ENCODE results near the gene CHTF18.

Gene CHTF18

DNA sequence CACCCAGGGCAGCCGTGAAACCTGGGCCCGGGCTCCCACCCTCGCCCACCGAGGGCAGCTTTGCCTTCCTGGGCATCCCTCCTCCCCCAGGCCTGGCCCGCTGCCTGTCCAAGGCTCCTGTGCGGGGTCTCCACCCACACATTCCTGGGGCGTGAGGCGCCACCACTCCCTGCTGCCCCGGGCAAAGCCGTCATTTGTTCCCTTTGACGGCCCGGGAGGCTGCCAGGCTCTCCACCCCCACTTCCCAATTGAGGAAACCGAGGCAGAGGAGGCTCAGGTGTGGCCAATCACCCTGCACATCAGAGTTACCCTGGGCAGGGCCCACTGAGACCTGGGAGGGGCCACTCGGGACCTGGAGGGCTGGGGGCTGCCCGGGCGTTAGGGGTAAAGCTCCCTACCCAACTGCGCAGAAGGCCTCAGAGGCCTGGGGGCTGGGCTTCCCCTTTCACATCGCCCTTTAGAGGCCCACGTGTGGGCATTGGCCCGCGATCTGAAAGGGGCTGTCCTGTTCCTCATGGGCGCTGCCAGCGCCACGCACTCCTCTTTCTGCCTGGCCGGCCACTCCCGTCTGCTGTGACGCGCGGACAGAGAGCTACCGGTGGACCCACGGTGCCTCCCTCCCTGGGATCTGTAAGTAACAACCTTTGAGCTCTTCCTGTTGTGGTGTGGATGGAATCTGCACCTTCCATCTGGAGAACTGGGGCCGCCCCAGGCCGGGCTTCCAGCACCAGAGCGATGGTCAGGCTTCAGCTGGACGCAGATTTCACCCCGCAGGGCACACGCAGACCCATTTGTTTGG, 27.7 kb upstream of the CHTF18 start, which contains the start of gene MSLN:
MSLN (plus strand) TSS at position 190 of the 799 bp plus-strand sequence. CDS start 1,947 bp downstream, outside the sequence.
- TF ChIP-seq, protein P1, sequence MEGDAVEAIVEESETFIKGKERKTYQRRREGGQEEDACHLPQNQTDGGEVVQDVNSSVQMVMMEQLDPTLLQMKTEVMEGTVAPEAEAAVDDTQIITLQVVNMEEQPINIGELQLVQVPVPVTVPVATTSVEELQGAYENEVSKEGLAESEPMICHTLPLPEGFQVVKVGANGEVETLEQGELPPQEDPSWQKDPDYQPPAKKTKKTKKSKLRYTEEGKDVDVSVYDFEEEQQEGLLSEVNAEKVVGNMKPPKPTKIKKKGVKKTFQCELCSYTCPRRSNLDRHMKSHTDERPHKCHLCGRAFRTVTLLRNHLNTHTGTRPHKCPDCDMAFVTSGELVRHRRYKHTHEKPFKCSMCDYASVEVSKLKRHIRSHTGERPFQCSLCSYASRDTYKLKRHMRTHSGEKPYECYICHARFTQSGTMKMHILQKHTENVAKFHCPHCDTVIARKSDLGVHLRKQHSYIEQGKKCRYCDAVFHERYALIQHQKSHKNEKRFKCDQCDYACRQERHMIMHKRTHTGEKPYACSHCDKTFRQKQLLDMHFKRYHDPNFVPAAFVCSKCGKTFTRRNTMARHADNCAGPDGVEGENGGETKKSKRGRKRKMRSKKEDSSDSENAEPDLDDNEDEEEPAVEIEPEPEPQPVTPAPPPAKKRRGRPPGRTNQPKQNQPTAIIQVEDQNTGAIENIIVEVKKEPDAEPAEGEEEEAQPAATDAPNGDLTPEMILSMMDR (IDR thresholded peaks at IDR 0.05; ENCODE audit: low read depth, low read length): no peak
- H3K4me3 ChIP-seq (ENCODE audit: low read depth, low read length): no peak within 1 kb of the TSS
- in situ Hi-C loops (cut with HindIII; ENCODE audit: low sequenced_read_pairs): no loop called here
- no peak for DNase-seq (ENCODE audit: low read depth, low spot score)

DNA sequence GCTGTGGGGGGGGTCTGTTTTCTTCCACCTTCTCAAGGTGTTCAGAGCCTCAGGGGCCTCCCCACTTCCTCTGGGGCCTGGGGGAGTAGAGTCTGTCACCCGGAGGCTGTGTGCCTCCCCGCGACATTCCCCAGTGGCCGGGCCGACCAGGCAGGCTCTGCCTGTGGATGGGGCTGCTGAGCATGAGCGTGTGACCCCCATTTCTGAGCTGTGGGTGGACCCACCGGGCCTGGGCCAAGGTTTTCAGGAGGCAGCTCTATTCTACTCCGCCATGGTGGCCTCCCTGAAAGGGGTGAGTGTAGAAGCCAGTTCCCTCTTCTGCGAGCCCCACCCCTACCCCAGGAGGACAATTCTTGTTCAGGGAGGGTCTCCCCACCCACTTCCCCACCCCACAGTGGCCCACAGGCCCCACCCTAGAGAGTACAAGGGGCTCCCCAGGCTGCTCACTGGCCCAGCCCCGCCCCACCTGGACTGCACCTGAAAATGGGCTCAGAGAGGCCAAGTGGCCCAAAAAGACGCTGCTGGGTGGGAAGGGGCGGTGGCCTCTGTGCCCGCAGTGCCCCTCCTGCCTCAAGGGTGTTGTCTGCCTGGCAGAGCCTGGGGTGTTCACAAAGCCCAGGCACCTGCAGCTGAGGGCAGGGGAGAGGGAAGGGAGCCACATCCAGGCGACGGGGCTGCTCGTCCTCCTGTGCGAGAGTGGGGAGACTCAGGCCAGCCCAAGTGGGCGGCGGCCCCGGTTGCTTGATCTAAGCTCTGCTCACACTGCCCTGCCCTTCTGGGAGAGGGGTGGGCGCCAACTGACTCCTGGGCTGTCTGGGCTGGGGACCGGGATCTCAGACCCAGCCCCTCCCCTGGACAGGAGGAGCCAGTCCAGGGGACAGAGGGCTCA, 26.6 kb upstream of the CHTF18 start:
- TF ChIP-seq, protein P1 (IDR thresholded peaks at IDR 0.05; ENCODE audit: low read depth, low read length): no peak
- H3K4me3 ChIP-seq (ENCODE audit: low read depth, low read length): no peak overlapping the region
- DNase-seq (ENCODE audit: low read depth, low spot score): no peak
- in situ Hi-C loops (cut with HindIII; ENCODE audit: low sequenced_read_pairs): no loop called here

DNA sequence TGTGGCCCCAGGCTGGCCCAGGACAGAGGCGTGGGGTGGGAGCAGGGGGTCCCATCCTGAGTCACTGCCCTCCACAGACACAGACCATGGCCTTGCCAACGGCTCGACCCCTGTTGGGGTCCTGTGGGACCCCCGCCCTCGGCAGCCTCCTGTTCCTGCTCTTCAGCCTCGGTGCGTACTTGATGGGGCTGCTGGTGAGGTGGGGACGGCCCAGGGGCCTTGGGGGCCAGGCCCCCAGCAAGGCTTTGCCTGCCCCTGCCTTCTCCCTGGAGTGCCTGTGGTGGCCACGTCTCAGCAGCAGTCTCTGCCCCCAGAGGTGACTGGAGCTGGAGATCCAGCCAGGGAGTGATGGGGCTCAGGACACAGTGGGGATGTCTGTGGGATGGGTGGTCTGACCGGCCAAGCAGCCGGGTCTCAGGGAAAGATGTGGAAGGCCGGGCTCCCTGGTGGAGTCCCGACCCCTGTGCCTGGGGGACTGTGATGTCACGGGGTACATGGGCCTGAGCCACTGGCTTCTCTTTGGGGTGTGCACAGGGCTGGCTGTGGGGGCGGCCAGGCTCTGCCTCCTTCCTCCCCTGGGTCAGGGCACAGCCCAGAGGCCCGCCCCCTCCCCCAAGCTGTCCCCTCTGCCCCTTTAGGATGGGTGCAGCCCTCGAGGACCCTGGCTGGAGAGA, 25.7 kb upstream of the CHTF18 start:
- in situ Hi-C loops (cut with HindIII; ENCODE audit: low sequenced_read_pairs): no loop called here
- no peak overlapping the region for H3K4me3 ChIP-seq (ENCODE audit: low read depth, low read length)
- DNase-seq (ENCODE audit: low read depth, low spot score): no peak
- TF ChIP-seq, protein P1 (IDR thresholded peaks at IDR 0.05; ENCODE audit: low read depth, low read length): no peak

DNA sequence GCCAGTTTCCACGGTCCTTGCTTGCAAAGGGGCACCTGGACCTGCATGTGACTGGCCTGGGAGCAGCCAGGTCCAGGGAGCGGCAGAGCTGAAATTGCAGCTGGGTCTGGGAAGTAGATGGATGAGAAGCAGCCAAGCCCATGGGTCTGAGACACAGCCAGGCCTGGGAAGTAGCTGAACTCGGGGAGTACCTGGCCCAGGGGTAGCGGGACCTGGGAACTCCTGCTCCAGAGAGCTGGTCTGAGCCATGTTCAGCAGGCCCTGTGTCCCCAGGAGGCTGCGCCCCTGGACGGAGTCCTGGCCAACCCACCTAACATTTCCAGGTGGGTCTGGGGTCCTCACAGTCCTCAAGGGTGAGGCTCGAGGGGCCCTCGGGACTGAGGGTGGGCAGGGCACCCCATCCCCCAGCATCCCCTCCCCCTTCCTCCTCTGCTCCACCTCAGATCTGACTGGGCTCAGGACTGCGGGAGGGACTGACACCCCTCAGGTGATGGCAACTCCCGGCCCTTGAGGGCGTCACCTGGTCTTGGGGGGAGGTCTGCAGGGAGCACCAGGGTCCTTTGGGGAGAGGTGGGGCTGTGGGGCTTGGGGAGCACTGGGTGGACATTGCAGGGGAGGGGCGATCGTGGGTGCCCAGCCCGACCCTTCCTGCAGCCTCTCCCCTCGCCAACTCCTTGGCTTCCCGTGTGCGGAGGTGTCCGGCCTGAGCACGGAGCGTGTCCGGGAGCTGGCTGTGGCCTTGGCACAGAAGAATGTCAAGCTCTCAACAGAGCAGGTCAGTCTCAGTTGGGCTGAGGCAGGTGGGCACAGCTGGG, 24.8 kb upstream of the CHTF18 start:
- no peak overlapping the region for H3K4me3 ChIP-seq (ENCODE audit: low read depth, low read length)
- DNase-seq (ENCODE audit: low read depth, low spot score): no peak
- in situ Hi-C loops (cut with HindIII; ENCODE audit: low sequenced_read_pairs): no loop called here
- TF ChIP-seq, protein P1 (IDR thresholded peaks at IDR 0.05; ENCODE audit: low read depth, low read length): no peak

DNA sequence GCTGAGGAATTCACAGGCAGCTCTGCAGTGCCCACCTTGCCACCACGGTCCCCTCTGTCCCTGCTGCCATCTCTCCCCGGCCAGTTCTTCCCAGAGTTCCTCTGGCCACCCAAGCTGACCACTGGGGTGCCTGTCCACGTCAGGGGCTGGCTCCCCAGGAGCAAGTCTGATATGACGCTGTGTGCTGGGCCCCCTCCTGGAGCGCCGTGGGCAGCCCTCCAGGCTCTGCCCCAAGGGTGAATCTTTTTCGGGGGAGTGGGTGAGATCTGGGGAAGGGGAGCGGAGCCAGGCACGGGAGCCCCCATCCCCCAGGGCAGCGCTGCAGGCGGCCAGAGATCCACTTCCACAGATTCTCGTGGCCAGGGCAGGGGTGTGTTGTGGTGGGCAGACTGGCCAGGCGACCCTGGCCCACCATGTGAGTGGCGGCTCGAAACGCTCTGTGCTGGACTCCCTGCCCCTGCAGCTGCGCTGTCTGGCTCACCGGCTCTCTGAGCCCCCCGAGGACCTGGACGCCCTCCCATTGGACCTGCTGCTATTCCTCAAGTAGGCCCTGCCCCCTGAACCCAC, 24.2 kb upstream of the CHTF18 start:
- in situ Hi-C loops (cut with HindIII; ENCODE audit: low sequenced_read_pairs): no loop called here
- DNase-seq (ENCODE audit: low read depth, low spot score): no peak
- TF ChIP-seq, protein P1 (IDR thresholded peaks at IDR 0.05; ENCODE audit: low read depth, low read length): no peak
- no peak overlapping the region for H3K4me3 ChIP-seq (ENCODE audit: low read depth, low read length)
